NCI-H187 treated with DMSO at 0.1 percent for 48 hours (cell line): ENCODE results near the gene ATP2B2.

Source experiments
- DNase-seq: peaks from one replicate; lab custom pipeline; 2025; lab: John Stamatoyannopoulos, UW

Gene ATP2B2

GRCh38 chr3:10278501-10278900 lies 226.9 kb downstream of the ATP2B2 start:
- no peak for DNase-seq

- DNase-seq: no peak
These were observed 228.2 kb downstream of the ATP2B2 start for GRCh38 chr3:10277115-10277625.

- no peak for DNase-seq
These were observed 230.8 kb downstream of the ATP2B2 start for GRCh38 chr3:10274601-10275000.
